SKM-1 (cell line): ENCODE data around the gene PACS2.

Experiments used
- DNase-seq: peaks from one replicate; lab custom pipeline; 2025; ENCODE audit not compliant: unreplicated experiment; lab: John Stamatoyannopoulos, UW

PACS2 gene

GRCh38 chr14:105437723-105438500 lies 123.4 kb downstream of the PACS2 start:
- DNase-seq: no peak

DNA sequence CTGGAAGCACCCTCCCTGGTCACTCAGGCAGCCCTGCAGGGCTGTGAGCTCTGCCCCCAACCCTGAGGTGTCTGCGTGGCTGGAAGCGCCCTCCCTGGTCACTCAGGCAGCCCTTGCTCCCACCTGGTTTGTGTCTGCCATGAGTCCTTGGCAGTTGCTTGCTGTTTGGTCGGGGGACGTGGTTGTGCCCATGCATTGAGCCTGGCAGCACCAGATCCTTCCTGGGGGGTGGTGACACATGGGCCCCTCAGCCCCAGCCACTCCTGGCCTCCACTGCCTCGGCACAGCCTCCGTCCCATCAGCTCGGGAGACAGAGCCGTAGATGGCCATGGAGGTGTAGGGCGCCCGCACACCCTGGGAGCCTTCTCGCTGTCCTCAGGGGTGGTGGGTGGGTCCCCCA lies 124.6 kb downstream of the PACS2 start:
- no peak for DNase-seq

DNA sequence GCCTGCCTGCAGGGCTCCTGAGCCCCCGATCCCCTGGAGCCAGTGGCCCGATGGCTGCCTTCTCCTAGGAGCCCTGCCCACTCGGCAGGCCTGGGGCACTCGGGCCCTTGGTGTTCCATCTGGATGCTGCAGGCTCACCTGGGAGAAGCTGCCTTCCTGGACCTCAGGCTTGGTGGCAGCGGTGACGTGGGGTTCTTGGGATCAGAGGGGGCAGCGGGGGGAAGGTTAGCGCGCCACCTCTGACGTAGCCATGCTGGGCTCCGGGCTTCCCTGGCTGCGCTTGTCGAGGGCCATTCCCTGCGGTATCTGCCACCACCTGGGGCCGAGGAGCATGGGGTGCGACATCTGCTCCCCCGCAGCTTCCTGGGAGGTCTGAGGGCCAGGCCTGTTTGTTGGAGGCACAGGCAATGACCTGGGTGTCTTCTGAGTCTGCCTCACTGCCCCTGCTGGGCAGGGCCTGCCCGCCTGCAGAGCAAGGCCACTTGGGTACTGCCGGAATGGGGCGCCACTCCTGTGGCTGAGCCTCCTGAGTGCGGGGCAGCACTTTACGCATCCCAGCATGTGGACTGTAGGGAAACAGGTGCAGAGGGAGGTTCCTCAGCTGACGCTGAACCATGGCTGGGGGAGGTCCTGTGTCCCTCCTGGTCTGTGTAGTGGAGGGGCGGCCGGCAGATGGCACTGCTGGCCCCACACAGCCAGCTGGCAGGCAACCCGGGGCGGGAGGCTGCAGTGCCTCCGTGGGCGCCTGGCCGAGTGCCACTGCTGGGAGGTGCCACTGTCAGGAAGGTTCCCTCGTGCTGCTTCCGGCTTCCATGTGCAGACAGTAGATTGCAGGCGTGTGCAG lies 125.4 kb downstream of the PACS2 start:
- DNase-seq: no peak

GRCh38 chr14:105440554-105440900 lies 126.0 kb downstream of the PACS2 start:
- DNase-seq: no peak

GRCh38 chr14:105440992-105441391 lies 126.4 kb downstream of the PACS2 start:
- DNase-seq: no peak

DNA sequence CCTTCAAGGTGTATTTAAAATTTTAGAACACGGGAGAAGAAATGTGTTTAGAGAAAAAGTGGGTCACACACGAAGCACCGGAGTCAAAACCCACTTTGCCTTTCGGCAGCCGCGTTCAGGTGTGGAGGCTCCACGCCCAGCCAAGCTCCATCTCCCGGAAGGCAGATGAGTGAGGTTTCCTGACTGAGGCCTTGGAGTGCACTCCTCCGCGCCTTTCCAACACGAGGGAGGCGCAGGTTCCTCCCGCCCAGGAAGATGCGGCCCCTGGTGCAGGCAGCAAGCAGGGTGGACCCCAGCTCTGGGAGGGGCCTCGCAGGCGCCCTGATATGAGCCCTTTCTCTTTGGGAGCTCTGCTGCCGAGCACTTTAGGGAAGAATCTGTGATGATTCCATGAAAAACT lies 127.6 kb downstream of the PACS2 start:
- DNase-seq: no peak

GRCh38 chr14:105442834-105443233 lies 128.3 kb downstream of the PACS2 start:
- DNase-seq: no peak

- no peak for DNase-seq
These were observed 130.3 kb downstream of the PACS2 start for GRCh38 chr14:105444859-105445258.

GRCh38 chr14:105445290-105445689 lies 130.7 kb downstream of the PACS2 start:
- DNase-seq: no peak

DNA sequence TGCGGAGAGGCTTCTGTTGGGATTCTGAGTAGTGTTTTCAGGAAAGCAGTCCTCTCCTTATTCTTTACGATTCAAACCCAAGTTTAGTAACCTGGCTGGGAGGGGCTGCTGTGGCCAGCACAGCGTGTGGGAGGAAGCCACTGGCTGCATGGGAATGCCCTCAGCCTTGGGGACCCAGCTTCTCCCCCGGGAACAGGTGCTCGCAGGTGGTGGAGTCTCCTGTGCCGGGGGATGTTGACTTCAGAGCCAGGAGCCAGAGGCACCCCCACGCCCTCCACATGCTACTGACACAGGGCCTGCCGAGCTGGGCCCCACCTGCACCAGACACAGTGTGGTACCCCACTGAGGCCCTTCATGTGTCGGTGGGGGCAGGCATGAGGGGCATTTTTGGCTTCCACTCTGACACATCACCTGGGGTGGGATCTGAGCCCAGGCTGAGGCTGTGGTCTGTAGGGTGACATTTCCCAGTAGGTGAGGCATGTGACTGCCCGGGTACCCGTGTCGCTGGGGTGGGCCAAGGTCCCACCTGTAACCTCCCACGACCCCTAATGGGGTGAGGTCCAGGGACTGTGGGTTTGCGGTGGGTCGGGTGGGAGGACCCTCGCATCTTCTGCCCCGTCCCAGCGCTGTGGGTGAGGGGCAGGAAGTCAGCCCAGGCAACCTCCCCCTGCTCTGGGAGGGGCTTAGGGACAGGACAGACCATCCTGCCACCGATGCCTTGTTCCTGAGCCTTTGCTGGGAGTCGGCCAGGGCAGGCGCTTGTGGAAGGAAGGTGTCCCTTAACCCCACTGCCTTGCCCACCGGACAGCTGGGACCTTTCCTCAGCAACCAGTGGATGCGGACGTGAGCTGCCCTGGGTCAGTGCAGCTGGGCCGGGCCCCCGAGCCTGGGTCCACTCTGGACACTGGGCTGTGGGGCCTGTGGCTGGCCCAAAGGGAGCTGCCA lies 131.6 kb downstream of the PACS2 start:
- no peak for DNase-seq

DNA sequence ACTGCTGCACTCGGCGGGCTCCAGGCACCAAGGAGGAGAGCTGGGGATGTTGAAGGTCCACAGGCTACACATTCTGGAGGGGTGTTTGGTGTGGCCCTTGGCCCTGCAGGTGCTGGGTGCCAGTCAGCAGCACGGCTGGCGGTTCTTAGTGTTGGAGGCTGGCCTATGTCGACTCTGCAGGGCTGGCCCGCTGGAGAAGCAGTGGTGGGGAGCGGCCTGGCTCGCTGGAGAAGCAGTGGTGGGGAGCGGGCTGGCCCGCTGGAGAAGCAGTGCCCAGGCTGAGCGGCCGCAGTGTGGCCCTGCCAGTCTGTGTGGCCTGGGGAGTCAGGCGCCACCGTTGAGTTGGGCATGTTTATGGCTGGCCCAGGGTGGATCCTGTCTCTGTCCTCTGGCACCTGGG lies 132.4 kb downstream of the PACS2 start:
- no peak for DNase-seq
